ENCODE data around the gene DEPDC5.
"Not testable (repeated sequence)": the region's sequence is repeated elsewhere in the genome, so short reads cannot be mapped to it uniquely, and the experiment has no call there.

DEPDC5 gene

DNA sequence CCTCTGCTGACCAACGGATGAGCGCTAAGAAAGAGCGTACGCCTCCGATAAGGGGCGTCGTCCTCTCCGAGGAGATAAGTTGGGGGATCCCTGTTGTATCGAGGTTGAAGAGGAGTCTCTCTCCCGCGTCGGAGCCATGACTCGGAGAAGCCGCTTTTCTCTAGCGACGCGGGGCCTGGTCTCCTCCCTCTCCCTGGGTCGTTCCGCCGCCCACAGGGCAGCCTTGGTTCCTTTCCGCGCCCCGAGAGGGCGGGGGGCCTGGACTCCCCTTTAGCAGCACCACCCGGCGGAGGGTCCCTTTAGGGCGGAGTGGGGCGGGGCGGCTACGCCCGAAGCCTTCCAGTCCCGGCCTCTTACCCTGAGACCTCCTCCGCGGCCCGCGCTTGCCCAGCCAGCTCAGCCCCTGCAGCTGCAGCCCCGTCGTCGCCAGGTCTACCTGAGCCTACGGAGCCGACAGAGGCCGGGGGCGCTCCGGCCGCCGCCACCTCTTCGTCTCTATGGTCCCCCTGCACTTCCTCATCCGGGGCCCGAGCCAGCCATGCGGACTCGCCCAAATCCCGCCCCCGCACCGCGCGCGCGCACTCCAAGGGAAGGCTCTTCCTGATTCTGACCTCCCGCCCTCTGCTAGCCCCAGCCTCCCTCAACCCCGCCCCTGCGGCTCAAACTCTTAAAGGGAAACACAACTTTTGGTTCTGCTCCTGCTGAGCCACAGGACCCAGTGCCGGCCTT is 4.0 kb upstream of the DEPDC5 start, which contains the start of gene PRR14L:
Gene PRR14L, minus strand, starts transcription at position 497 of the 729 bp plus-strand sequence. CDS start 11,272 bp downstream, outside the sequence.
- DNase-seq: peak; percentile 98

DNA sequence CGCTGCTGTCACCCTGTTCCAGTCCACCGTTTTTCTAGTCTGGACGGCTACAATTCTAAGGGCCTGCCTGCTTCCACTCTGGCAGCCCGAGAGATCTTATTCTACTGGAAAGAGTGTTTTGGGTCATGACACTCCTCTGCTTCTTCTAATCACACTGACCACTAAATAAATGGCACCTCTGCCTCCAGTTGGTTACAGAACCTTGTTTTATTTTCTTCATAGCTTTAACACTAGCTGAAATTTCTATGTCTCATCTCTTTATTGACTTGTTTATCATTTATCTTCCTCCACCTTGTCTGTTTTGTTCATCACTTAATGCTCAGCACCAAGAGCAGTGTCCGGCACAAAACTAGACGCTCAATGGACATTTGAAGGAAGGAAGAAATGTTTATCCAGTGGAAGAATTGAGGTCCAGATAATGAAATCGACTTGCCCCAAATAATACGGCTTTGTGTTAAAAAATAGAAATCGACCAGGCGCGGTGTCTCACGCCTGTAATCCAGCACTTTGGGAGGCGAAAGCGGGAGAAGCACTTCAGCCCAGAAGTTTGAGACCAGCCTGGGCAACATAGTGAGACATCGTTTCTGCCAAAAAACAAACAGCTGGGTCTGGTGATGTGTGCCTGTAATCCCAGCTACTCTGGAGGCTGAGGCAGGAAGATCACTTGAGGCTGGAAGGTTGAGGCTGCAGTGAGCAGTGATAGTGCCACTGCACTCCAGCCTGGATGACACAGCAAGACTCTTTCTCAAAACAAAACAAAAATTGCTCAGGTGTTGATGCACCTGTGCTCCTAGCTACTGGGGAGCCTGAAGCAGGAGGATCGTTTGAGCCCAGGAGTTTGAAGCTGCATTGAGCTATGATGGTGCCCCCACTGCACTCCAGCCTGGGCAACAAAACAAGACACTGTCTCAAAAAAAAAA is 3.2 kb upstream of the DEPDC5 start:
- DNase-seq: no peak

DNA sequence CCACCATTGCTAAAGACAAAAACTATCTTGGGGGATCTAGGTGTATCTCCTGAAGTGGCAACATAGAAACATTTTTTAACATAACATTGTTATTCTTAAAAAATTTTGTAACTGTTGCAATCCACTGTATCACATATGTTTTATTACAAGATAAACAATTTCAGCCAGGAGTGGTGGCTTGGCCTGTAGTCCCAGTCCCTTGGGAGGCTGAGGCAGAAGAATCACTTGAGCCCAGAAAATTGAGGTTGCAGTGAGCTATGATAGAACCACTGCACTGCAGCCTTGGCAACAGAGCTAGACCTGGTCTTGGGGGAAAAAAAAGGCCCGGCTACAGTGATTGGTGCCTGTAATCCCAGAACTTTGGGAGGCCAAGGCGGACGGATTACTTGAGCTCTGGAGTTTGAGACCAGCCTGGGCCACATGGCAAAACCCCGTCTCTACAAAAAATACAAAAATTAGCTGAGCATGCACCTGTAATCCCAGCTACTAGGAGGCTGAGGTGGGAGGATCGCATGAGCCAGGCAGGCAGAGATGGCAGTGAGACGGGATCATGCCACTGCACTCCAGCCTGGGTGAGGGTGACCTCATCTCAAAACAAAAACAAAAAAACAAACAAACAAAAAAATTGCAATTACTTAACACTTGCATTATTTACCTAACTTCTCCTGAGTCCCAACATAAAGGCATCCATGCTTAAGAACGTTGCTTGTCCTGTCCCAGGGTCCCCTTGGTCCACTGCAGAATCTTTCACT is 1.5 kb upstream of the DEPDC5 start:
- no peak for DNase-seq

DNA sequence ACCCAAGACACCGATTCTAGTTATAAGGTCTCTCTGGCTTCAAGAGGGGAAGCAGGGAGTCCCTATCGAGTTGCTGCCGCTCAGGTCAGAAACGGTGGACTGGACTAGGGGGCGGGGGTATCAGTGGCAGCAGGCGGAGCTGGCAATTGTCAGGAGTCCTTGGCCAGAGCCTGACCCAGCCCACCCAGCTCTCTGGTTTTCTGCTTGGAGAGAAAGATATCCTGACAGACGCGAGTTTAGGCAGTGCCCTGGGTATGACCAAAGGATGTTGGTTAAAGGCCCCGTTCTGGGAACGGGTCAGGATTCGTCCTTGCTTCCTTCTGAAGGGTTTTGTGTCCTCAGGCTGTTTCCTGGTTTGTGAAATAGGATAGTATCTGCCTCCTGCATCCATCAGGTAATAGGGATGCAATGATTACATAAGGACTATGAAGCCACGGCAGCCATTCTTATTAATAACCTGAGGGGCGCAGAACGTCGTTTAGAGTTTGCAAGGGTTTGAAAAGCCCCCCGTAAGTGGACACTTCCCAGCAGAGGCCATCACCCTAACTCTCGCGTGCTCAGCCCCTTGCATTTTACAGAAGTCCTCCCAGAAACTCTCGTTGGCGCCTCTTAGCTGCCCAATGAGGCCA is 700 bp upstream of the DEPDC5 start:
- DNase-seq: peak; percentile 74

DNA sequence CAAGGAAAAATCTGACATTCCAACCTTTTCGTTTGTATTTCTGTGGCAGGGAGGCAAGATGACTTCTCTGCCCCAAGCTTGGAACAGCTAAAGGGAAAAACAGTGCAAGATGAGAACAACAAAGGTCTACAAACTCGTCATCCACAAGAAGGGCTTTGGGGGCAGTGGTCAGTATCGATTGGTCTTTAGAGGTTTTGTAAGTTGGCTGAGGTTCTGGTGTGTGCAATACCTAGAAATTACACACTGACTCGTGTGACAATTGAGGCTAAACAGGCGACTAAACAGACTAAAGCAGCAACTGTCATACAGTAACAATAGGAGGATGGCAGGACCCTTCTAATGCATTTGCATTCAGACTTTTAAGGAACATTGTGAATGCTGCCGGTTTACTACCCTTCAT is 994 bp downstream of the DEPDC5 start:
- DNase-seq: no peak

DNA sequence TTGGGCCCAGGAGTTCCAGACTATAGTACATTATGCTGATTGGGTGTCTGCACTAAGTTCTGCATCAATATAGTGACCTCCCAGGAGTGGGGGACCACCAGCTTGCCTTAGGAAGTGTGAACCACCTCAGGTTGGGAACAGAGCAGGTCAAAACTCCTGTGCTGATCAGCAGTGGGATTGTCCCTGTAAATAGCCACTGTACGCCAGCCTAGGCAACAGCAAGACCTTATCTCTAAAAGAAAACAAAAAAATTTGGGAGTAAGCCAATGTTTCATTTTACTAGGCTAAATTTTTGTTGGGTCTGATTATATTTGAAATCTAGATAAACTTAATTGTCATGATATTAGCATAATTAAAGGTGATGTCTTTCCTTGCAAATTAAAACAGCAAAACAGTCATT is 3.4 kb downstream of the DEPDC5 start:
- DNase-seq: no peak

DNA sequence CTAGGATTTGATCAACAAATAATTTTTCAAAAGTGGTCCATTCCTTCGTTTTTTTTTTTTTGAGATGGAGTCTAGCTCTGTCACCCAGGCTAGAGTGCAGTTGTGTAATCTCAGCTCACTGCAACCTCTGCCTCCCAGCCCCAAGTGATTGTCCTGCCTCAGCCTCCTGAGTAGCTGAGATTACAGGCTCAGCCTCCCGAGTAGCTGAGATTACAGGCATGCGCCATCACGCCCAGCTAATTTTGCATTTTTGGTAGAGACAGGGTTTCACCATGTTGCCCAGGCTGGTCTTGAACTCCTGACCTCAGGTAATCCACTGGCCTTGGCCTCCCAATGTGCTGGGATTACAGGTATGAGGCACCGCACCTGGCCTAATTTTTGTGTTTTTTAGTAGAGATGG is 5.0 kb downstream of the DEPDC5 start:
- not testable (repeated sequence) for DNase-seq

DNA sequence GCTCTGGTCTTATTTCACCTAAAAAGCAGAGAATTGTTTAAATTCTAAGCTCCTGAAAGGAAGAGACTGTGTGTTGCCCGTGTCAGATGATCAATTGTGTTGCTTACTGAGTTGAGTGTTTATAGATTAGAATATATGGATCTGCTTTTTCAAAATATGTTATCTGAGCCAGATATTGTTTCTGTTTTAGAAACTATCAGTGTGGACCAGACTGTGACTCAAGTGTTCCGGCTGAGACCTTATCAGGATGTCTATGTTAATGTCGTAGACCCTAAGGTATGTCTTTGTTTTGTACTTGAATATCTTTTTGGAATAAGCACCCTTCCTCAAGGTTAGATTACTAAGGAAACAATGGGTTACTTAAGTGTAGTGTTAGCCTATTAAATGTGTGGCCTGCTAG is 11.0 kb downstream of the DEPDC5 start:
- DNase-seq: no peak

DNA sequence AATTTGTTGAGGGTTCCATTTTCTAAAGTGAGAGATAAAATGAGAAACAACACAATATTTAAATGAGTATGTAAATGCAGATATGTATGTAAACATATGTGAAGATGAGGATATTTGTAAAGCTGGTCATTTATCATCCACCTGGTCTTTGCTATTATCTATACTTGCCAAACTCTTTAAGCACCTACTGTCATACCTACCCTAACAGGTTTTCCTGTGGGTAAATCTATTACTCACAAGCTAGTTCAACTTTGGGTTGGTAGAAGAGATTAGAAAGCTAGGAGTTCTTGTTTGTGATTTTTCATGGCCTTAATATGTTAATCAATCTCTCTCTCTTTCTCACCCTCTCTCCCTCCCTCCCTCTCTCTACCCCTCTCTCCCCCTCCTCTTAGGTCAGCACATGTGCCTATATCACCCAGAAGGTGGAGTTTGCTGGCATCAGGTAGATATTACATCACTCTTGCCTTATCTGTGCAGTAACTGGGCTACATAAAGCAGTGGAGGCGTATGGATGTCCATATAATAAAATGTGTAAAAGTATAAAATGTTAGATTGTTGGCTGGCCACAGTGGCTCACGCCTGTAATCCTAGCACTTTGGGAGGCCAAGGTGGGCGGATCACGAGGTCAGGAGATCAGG is 14.7 kb downstream of the DEPDC5 start:
- no peak for DNase-seq

DNA sequence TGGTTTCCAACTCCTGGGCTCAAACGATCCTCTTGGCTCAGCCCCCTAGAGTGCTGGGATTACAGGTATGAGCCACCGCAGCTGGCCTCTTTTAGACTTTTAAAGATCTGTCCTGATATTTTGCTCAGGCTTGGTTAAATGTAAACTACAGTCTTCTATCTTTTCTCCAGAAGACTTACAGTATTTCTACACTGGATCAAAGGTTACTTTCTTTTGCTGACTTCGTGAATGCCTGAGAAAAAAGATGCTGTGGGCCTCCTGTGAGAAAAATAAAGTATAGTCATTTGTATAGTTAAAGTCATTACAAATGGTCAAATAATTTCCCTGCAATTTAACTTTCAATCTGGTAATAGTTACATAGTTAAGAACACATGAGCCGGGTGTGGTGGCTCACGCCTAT is 19.6 kb downstream of the DEPDC5 start:
- DNase-seq: no peak

DNA sequence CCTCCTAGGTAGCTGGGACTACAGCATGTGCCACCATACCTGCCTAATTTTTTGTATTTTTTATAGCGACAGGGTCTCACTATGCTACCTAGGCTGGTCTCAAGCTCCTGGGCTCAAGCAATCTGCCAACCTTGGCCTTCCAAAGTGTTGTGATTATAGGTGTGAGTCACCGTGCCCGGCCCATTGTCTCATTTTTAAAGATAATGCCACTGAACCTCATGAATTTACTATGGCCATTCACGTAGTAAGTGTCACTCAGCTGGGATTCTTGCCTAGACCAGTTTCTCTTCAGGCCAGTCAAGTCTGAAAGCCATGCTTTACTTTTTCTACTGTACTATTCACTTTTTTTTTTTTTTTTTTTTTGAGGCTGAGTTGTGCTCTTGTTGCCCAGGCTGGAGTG is 22.4 kb downstream of the DEPDC5 start:
- no peak for DNase-seq

DNA sequence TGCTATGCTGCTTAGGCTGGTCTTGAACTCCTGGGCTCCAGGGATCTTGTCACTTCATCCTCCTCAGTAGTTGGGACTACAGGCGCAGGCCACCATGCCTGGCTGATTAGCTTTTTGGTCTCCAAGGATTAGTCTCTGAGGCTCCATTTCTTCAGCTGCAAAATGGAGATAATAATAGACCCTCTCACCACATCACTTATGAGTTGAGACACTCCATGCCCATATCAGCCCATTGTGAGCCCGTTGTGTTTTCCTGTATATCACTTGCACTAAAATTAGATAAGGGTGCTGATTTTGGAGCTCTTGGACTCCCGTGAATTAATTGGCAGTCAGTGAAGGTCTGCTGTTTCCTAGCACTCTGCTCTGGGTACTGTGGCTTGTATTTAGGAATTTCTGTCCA is 36.0 kb downstream of the DEPDC5 start:
- DNase-seq: no peak

DNA sequence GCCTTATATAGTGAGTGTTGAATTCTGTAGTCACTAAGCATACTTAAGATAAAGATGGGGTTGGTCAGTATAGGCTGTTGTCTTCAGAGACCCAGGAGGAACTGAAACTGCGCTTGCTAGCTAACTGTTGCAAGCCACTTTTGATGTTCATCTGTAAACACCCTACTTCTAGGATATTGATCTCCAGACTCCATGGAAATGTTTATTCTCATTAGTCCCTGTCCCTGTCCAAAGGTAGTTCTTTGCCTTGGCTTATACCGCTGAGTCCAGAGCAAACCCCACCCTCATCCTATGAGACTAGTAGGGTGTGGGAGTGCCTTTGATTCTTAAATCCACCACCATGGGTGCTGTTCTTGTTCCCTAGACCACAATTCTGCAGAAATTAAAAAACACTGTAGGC is 36.4 kb downstream of the DEPDC5 start:
- no peak for DNase-seq

DNA sequence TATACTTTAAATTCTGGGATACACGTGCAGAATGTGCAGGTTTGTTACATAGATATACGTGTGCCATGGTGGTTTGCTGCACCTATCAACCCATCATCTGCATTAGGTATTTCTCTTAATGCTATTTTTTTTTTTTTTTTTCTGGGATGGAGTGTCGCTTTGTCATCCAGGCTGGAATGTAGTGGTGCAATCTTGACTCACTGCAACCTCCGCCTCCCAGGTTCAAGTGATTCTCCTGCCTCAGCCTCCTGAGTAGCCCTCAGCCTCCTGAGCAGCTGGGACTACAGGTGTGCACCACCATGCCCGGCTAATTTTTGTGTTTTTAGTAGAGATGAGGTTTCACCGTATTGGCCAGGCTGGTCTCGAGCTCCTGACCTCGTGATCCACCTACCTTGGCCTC is 45.5 kb downstream of the DEPDC5 start:
- not testable (repeated sequence) for DNase-seq

DNA sequence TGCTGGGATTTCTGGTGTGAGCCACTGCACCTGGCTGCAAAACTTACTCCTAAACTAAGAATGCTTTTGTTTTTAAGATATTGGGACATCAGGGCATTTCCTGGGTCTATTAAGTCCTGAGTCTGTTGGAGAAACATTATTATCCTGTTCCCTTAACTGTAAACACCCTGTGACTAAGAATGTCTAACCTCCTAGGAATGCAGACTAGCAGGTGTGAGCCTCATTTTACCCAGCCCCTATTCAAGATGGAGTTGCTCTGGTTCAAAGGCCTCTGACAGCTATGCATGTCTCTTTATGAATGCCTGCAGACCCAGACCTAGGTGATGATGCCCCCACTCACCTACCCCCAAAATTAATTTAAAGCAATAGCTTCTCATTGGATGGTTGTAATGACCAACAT is 46.2 kb downstream of the DEPDC5 start:
- DNase-seq: no peak

DNA sequence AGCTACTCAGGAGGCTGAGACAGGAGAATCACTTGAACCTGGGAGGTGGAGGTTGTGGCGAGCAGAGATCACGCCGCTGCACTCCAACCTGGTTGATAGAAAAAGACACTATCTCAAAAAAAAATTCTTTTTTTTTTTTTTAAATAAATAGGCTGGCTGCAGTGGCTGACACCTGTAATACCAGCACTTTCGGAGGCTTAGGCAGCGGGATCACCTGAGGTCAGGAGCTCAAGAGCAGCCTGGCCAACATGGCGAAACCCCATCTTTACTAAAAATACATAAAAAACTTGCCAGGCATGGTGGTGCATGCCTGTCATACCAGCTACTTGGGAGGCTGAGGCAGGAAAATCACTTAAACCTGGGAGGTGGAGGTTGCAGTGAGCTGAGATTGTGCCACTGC is 47.0 kb downstream of the DEPDC5 start:
- not testable (repeated sequence) for DNase-seq

DNA sequence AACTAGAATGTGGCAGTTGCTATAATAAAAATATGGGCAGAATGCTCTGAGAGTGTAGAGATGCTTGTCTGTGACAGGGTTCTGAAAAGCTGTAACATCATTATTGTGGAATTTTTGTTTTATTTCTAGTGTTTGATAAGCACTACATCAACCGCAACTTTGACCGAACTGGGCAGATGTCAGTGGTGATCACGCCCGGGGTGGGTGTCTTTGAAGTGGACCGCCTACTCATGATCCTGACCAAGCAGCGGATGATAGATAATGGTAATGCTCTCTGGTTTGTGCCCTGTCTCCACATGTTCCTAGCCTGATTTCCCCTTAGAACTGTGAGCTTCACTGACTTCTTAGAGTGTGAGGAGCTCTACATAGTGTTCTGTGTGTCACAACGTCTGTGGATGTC is 48.8 kb downstream of the DEPDC5 start:
- DNase-seq: no peak

DNA sequence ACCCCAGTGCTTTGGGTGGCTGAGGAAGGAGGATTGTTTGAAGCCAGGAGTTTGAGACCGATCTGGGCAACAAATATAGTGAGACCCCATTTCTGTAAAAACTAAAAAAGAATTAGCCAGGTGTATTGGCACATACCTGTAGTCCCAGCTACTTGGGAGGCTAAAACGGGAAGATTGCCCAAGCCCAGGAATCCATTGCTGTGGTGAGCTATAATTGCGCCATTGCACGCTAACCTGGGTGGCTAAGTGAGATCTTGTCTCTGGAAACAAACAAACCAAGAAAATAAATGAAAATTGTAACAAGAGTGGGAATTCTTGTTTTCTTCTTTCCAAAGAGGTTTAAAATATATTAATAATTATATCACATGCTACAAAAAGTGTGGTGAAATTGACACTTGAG is 52.9 kb downstream of the DEPDC5 start:
- DNase-seq: no peak

DNA sequence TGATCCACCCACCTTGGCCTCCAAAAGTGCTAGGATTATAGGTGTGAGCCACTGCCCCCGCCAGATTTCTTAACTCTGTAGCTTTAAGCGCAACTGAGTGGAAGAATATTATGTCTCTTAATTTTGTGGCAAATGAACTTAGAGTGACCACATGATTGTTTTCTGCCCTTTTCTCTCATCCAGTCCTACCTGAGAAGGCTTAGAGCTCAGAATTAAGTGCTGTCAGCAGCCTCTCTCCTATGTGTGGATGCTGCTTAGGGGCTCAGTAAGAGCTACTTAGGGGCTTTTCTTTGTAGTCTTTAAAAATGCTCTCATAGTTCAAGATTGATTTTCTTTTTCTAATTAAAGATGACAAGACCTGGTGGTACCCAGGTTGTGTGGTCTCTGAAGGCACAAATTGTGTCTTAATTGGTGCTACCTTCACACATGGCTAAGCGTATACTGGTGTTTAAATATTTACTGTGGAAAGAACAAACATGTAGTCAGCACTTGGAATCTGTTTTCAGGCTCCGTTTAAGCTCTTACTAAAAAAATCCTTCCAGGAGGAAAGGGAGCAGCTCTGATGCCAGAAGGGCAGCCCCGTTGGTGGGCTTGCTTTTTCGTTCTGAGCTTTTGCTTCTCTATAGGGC is 59.3 kb downstream of the DEPDC5 start:
- DNase-seq: no peak

DNA sequence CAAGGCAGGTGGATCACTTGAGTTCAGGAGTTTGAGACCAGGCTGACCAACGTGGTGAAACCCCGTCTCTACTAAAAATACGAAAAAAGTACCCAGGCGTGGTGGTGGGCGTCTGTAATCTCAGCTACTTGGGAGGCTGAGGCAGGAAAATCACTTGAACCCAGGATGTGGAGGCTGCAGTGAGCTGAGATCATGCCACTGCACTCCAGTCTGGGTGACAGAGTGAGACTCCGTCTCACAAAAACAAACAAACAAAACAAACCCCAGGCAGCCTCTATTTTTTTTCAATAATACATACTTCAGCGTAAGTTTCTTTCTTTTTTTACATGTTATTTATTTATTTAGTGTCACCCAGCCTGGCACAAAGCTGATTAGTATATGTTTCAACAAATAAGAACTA is 60.1 kb downstream of the DEPDC5 start:
- not testable (repeated sequence) for DNase-seq

DNA sequence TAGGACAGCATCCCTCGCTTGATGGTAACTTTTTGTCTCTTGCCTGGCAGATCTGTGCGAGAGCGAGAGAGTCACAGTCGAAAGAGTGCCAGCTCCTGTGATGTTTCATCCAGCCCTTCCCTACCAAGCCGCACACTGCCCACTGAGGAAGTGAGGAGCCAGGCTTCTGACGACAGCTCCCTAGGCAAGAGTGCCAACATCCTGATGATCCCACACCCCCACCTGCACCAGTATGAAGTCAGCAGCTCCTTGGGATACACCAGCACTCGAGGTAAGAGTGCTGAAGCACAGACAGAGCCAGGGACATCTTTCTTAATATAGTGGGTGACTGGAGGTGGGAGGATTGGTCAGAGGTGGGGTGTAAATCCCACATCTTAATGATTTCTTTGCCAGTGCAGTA is 61.1 kb downstream of the DEPDC5 start:
- DNase-seq: no peak

DNA sequence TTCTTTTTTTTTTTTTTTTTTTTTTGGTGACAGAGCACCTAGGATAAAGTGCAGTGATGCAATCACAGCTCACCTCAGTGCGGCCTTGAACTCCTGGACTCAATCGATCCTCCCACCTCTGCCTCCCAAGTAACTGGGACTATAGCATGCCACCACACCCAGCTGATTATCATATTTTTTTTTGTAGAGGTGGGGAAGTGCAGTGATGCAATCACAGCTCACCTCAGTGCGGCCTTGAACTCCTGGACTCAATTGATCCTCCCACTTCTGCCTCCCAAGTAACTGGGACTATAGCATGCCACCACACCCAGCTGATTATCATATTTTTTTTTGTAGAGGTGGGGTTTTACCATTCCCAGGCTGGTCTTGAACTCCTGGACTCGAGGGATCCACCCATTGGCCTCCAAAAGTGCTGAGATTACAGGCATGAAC is 61.6 kb downstream of the DEPDC5 start:
- DNase-seq: not testable (repeated sequence)
